ENCODE measurements around the gene C19orf44.
A peak's percentile ranks its signal among the peaks of the same experiment; 100 is the strongest.
"Not testable (repeated sequence)": the region's sequence is repeated elsewhere in the genome, so short reads cannot be mapped to it uniquely, and the experiment has no call there.

C19orf44 gene

DNA sequence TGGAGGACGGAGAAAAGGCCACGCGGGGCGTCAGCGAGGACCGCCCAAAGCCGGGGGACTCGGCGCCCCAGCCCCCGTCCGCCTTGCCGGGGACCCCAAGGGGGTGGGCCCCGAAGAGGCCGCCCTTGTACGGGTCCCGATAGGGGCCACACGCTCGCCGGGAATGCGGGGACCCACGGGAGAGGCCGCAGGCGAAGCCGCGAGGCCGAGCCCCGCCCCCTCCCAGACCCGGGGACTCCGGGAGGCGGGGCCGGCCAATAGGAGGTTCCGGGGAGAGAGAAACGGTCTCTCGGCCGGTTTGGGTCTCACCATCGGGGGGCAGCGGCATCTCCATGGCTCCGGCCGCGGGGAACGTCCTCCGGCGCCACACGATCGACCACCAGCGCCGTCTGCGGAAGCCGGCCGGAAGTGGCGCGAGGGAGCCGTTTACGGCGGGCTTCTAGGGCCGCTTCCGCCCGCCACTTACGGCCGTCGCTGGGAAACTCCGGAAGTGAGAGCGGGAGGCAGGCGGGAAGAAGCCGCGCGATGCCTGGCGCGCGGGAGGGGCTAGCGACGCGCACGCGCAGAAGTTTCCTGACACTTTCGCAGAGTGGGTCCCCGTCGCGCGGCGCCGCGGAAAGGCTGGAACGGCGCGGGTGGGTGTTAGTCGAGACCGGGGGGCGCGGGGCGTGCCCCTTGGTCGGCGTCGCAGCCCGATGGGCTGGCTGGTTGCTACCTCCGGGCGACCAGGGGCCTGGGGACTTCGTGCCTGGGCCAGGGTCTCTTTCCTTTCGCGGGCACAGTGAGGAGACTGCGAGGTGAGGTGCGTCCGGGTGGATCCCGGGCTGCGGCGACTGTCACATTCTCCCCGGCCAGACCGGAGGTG is 46.1 kb downstream of the C19orf44 start, which contains the start of gene CHERP:
CHERP (minus strand) TSS at position 393 of the 865 bp plus-strand sequence; CDS start at position 334, 59 bp downstream.
- Mint-ChIP-seq H3K27ac (peak within 1 kb of the TSS; percentile 78 to 93 (median 80)), H3K4me1 (peaks cover 17% of the 10 kb centered on the region)

DNA sequence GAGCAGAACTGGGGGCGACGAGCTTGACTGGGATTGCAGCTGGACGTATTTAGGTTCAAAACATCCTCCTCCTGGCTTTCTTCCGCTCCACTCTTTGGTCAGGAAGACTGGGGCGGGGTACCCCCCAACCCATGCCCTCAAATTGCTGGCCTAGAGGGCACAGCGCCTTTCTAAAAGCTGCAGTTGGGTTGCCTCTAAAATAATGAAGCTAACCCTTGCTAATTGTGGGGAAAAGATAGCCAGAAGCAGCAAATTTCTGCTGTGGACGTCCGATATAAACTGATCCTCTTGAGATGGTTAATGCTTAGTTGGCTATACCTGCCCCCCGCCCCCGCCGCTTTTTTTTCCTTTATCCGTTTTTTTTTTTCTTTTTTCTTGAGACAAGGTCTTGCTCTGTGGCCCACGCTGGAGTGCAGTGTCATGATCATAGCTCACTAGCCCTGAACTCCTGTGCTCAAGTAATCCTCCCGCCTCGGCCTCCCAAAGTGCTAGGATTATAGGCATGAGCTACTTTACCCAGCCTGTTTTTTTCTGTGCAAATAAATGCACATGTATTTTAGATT is 46.8 kb downstream of the C19orf44 start:
- Mint-ChIP-seq H3K4me1 (peaks cover 17% of the 10 kb centered on the region), H3K27ac (peak overlapping the region; percentile 75 to 93 (median 78)), H3K4me3 (peak overlapping the region; percentile 90 to 98 (median 95)), H3K27me3 (ENCODE audit: low read depth) (no peaks in the 10 kb centered on the region), H3K36me3 (ENCODE audit: low read depth) (peaks cover 24% of the 10 kb centered on the region), H3K9me3 (no peaks in the 10 kb centered on the region)
- TF ChIP-seq, protein P1, sequence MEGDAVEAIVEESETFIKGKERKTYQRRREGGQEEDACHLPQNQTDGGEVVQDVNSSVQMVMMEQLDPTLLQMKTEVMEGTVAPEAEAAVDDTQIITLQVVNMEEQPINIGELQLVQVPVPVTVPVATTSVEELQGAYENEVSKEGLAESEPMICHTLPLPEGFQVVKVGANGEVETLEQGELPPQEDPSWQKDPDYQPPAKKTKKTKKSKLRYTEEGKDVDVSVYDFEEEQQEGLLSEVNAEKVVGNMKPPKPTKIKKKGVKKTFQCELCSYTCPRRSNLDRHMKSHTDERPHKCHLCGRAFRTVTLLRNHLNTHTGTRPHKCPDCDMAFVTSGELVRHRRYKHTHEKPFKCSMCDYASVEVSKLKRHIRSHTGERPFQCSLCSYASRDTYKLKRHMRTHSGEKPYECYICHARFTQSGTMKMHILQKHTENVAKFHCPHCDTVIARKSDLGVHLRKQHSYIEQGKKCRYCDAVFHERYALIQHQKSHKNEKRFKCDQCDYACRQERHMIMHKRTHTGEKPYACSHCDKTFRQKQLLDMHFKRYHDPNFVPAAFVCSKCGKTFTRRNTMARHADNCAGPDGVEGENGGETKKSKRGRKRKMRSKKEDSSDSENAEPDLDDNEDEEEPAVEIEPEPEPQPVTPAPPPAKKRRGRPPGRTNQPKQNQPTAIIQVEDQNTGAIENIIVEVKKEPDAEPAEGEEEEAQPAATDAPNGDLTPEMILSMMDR (IDR thresholded peaks at IDR 0.05; ENCODE audit: unreplicated experiment in 3 of 3) = no peak

More for the DNA sequence above, 46.1 kb downstream of the C19orf44 start, which contains the start of gene CHERP:
- H3K27me3 Mint-ChIP-seq (ENCODE audit: low read depth) = no peaks in the 10 kb centered on the region
- peak within 1 kb of the TSS; percentile 90 to 98 (median 95) for H3K4me3 Mint-ChIP-seq
- TF ChIP-seq, protein P1 (IDR thresholded peaks at IDR 0.05; ENCODE audit: unreplicated experiment in 3 of 3) = no peak
- peaks cover 31% of the 10 kb centered on the region for H3K36me3 Mint-ChIP-seq (ENCODE audit: low read depth)
- H3K9me3 Mint-ChIP-seq = no peaks in the 10 kb centered on the region

DNA sequence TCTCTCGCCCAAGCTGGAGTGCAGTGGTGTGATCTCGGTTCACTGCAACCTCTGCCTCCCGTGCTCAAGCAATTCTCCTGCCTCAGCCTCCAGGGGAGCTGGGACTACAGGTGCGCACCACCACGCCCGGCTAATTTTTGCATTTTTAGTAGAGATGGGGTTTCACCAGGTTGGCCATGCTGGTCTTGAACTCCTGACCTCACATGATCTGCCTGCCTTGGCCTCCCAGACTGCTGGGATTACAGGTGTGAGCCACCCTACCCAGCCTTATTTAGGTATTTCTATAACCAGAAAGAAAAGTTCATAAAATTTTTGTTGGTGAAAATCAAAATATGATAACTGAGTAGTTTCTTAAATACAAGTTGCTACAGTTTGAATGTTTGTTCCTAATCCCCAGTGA is 47.5 kb downstream of the C19orf44 start:
- not testable (repeated sequence) for H3K9me3 Mint-ChIP-seq; H3K27me3 Mint-ChIP-seq (ENCODE audit: low read depth); H3K27ac Mint-ChIP-seq
- H3K36me3 Mint-ChIP-seq (ENCODE audit: low read depth) = peaks cover 17% of the 10 kb centered on the region
- peaks cover 17% of the 10 kb centered on the region for H3K4me1 Mint-ChIP-seq
- H3K4me3 Mint-ChIP-seq = peak overlapping the region; percentile 90 to 98 (median 95)

DNA sequence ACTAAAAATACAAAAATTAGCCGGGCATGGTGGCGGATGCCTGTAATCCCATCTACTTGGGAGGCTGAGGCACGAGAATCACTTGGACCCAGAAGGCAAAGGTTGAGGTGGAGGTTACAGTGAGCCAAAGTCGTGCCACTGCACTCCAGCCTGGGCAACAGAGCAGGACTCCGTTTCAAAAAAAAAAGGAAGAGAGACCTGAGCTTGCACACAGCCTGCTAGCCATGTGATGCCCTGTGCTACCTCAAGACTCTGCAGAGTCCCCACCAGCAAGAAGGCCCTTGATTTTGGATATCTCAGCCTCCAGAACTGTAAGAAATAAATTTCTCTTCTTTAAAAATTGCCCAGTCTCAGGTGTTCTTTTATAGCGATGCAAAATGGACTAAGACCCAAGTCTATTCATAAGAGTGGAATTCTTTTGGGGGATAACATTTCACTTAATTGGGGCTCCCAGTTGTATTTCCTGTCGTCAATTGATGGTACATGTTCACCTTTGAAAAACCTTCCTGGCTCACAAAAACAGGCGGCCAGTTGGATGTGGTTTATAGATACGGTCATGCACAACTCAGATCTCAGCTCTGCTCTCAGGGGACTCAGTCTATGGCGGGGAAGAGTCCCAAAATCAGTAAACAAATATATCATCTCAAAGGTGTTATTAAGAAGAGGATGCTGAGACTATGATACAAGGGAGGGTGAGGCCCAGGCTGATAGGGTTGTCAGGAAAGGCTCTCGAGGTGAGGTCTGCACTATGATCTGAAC is 48.5 kb downstream of the C19orf44 start:
- Mint-ChIP-seq H3K36me3 (ENCODE audit: low read depth) (peaks cover 10% of the 10 kb centered on the region), H3K9me3 (no peaks in the 10 kb centered on the region), H3K27ac (peak overlapping the region in 1 of 3 experiments; percentile 54), H3K4me1 (peaks cover 17% of the 10 kb centered on the region), H3K27me3 (ENCODE audit: low read depth) (no peaks in the 10 kb centered on the region), H3K4me3 (peak overlapping the region; percentile 56 to 73 (median 70))
- TF ChIP-seq, protein P1 (IDR thresholded peaks at IDR 0.05; ENCODE audit: unreplicated experiment in 3 of 3) = no peak

DNA sequence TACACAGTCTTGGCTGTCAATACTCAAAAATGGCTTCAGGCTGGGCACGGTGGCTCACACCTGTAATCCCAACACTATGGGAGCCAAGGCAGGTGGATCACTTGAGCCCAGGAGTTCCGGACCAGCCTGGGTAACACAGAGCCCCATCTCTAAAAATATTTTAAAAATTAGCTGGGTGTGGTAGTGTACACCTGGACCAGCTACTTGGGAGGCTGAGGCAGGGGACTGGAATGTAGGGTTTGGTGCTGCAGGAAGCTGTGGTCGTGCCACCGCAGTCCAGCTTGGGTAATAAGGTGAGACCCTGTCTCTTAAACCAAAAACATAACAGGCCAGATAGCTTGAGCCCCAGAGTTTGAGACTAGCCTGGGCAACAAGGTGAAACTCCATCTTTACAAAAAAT is 52.8 kb downstream of the C19orf44 start:
- no peaks in the 10 kb centered on the region for H3K27me3 Mint-ChIP-seq (ENCODE audit: low read depth)
- H3K4me1 Mint-ChIP-seq = peaks cover 5% of the 10 kb centered on the region
- no peak overlapping the region for H3K27ac Mint-ChIP-seq
- TF ChIP-seq, protein P1 (IDR thresholded peaks at IDR 0.05; ENCODE audit: unreplicated experiment in 3 of 3) = no peak
- H3K4me3 Mint-ChIP-seq = no peak overlapping the region
- no peaks in the 10 kb centered on the region for H3K9me3 Mint-ChIP-seq
- peaks cover 18% of the 10 kb centered on the region for H3K36me3 Mint-ChIP-seq (ENCODE audit: low read depth)

DNA sequence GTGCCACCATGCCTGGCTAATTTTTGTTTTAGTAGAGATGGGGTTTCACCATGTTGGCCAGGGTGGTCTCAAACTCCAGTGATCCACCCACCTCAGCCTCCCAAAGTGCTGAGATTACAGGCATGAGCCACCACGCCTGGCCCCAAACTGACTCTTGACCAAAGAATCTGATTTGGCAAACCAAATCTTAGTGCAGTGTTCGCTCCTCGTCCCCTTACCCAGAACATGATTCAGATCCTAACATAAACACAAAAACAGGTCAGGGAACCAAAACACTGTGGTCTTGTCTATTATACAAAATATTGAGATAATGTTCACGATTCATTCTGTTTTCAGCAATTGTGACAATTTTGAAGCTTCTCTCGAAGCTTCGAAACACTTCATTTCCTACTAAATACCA is 55.7 kb downstream of the C19orf44 start:
- H3K4me3 Mint-ChIP-seq; H3K9me3 Mint-ChIP-seq; H3K27me3 Mint-ChIP-seq (ENCODE audit: low read depth); H3K27ac Mint-ChIP-seq; H3K4me1 Mint-ChIP-seq: not testable (repeated sequence)
- H3K36me3 Mint-ChIP-seq (ENCODE audit: low read depth) = peaks cover 34% of the 10 kb centered on the region
